ENCODE results near the gene BMP10. TPM values are rescaled to one million over a fixed set of nuclear protein-coding genes. Genes with fewer than 3 reads are reported as not detected.

Gene BMP10
- total and polyA plus RNA-seq, 10 of the 15 experiments (the other 5 are each of a cell fraction or from before 2014, with no cell fraction given): 0.04 TPM; not detected in 9

- Histone ChIP-seq H3K27ac (ENCODE audit: control insufficient read depth, insufficient read depth) (no peak overlapping the region), H3K27me3 (replicated peaks in 1 of 2; ENCODE audit: control insufficient read depth in 2 of 2, insufficient read depth in 2 of 2, low read length in 1 of 2) (peaks cover 0 to 2% of the 10 kb centered on the region in 2 experiments; a peak in 2 of 4 replicates), H3K9me3 (replicated peaks; ENCODE audit: control insufficient read depth, insufficient read depth, low read length) (peaks cover 3% of the 10 kb centered on the region; the same call in 1 of the 3 replicates), H3K4me3 (no peak overlapping the region), H3K36me3 (ENCODE audit: control insufficient read depth in 2 of 2, insufficient read depth in 2 of 2, low read length in 1 of 2) (no peaks in the 10 kb centered on the region), H3K9ac (ENCODE audit: control insufficient read depth, insufficient read depth, low read length) (no peak overlapping the region), H4K20me1 (ENCODE audit: control insufficient read depth, insufficient read depth) (no peaks in the 10 kb centered on the region), H2AFZ (ENCODE audit: control insufficient read depth, low read depth, low read length) (no peak overlapping the region), H3K4me1 (ENCODE audit: control insufficient read depth, insufficient read depth, low read length) (no peaks in the 10 kb centered on the region), H3K79me2 (ENCODE audit: control insufficient read depth, insufficient read depth, low read length) (no peaks in the 10 kb centered on the region), H3K4me2 (ENCODE audit: control insufficient read depth, insufficient read depth) (no peak overlapping the region)
- RAD21 ChIA-PET (ENCODE audit: unreplicated experiment): no interaction called here
- POLR2A ChIA-PET: no interaction called here
- WGBS (ENCODE audit: insufficient coverage, insufficient replicate concordance, low lambda C conversion rate, missing lambda C conversion rate): 50% methylated on average over 1 of the region's 1 CpG
- TF ChIP-seq MAX (IDR thresholded peaks at IDR 0.05; ENCODE audit: low read depth, low read length): no peak
- no TSS peak for BruUV-seq (replicated peaks)
- DNase-seq (ENCODE audit: low read depth, low spot score) (no peak), FAIRE-seq (no peak), ATAC-seq (no peak)
- intact Hi-C loops (cut with micrococcal nuclease; ENCODE audit: unreplicated experiment) (no loop called here), in situ Hi-C loops (cut with MboI) (no loop called here)
- CTCF ChIA-PET: interaction anchor here (1.8 kb wide), 1 partner anchor 8 kb away, joined by 4 read pairs; no protein-coding TSS in a partner anchor
- SMC1A ChIA-PET (ENCODE audit: uncharacterized antibody, unreplicated experiment): interaction anchor here (1.2 kb wide), 1 partner anchor 21 kb away, joined by 3 read pairs; no protein-coding TSS in a partner anchor
These were observed 30.4 kb upstream of the BMP10 start for GRCh38 chr2:68901561-68901960.

- Histone ChIP-seq H3K4me1 (ENCODE audit: control insufficient read depth, insufficient read depth, low read length) (no peaks in the 10 kb centered on the region), H3K4me2 (ENCODE audit: control insufficient read depth, insufficient read depth) (no peak overlapping the region), H3K4me3 (no peak overlapping the region), H4K20me1 (ENCODE audit: control insufficient read depth, insufficient read depth) (no peaks in the 10 kb centered on the region), H3K9me3 (replicated peaks; ENCODE audit: control insufficient read depth, insufficient read depth, low read length) (peaks cover 3% of the 10 kb centered on the region; the same call in 1 of the 3 replicates), H3K9ac (ENCODE audit: control insufficient read depth, insufficient read depth, low read length) (no peak overlapping the region), H3K27ac (ENCODE audit: control insufficient read depth, insufficient read depth) (no peak overlapping the region), H2AFZ (ENCODE audit: control insufficient read depth, low read depth, low read length) (no peak overlapping the region), H3K27me3 (replicated peaks in 1 of 2; ENCODE audit: control insufficient read depth in 2 of 2, insufficient read depth in 2 of 2, low read length in 1 of 2) (peaks cover 0 to 2% of the 10 kb centered on the region in 2 experiments; a peak in 2 of 4 replicates), H3K79me2 (ENCODE audit: control insufficient read depth, insufficient read depth, low read length) (no peaks in the 10 kb centered on the region), H3K36me3 (ENCODE audit: control insufficient read depth in 2 of 2, insufficient read depth in 2 of 2, low read length in 1 of 2) (no peaks in the 10 kb centered on the region)
- BruUV-seq (replicated peaks): no TSS peak
- SMC1A ChIA-PET (ENCODE audit: uncharacterized antibody, unreplicated experiment): interaction anchor here (1.2 kb wide), 1 partner anchor 21 kb away, joined by 3 read pairs; no protein-coding TSS in a partner anchor
- in situ Hi-C loops (cut with MboI) (no loop called here), intact Hi-C loops (cut with micrococcal nuclease; ENCODE audit: unreplicated experiment) (no loop called here)
- RAD21 ChIA-PET (ENCODE audit: unreplicated experiment): no interaction called here
- FAIRE-seq (peak; percentile 59), ATAC-seq (no peak), DNase-seq (ENCODE audit: low read depth, low spot score) (no peak)
- POLR2A ChIA-PET: no interaction called here
- CTCF ChIA-PET: interaction anchor here (1.8 kb wide), 1 partner anchor 9 kb away, joined by 4 read pairs; no protein-coding TSS in a partner anchor
- TF ChIP-seq NKRF (conservative IDR thresholded peaks at IDR 0.05): no peak
- TF ChIP-seq RAD21 (IDR thresholded peaks at IDR 0.05; ENCODE audit: insufficient read depth, low read depth, low read length): peak; percentile 36; the same call in 1 of the 2 replicates
- TF ChIP-seq CTCF (IDR thresholded peaks at IDR 0.05 in 2 of 3, conservative IDR thresholded peaks at IDR 0.05 in 1 of 3; ENCODE audit: control insufficient read depth in 2 of 3, extremely low read depth in 1 of 3, insufficient read depth in 1 of 3, low read depth in 3 of 3, low read length in 3 of 3): peak in 2 of 3 experiments; percentile 10 to 40; a peak in 2 of 6 replicates
- 32% methylated on average over 4 of the region's 4 CpGs for WGBS (ENCODE audit: insufficient coverage, insufficient replicate concordance, low lambda C conversion rate, missing lambda C conversion rate)
These were observed 30.0 kb upstream of the BMP10 start for GRCh38 chr2:68901199-68901514.

Measured in GM12878 (cell line).